HK-2 (cell line): ENCODE measurements around the gene ERP27.

ENCODE experiments used
- DNase-seq: peaks from one replicate; pipeline ENCODE4 v3.0.0-alpha.2; 2018; ENCODE audit not compliant: unreplicated experiment

The ERP27 gene

GRCh38 chr12:14871247-14871646 lies 67.1 kb downstream of the ERP27 start:
- DNase-seq = no peak

- no peak for DNase-seq
Observed at GRCh38 chr12:14868916-14869506, 69.3 kb downstream of the ERP27 start.
